ENCODE data around the gene TWF1. TPM values are rescaled to one million over a fixed set of nuclear protein-coding genes. Genes with fewer than 3 reads are reported as not detected.

TWF1 gene
- total and polyA plus RNA-seq, 2 donors (not counting 3 experiments of a cell fraction or from before 2014, with no cell fraction given) = 23.8 to 75.5 TPM

DNA sequence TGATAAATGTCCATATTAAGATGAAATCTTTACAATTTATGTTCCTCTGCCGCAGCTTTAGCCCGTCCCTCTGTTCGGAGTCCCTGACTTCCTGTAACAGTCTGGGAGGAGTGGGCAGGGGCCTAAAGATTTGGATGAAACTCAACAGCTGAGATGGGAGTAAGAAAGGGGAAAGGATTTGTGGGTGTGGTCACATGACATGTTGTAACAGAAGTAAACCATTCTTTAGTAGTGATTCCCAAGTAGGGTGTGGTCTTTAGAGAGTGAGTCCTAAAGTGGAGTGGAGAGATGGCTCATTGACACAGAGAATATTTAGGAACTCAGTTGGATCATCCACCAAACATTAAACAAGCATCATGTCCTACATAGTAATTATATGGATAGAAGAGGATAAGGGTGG is 42.7 kb upstream of the TWF1 start:
- Histone ChIP-seq H3K9me1 (replicated peaks; ENCODE audit: control insufficient read depth, extremely low read depth, insufficient read depth, low read length) (no peaks in the 10 kb centered on the region), H3K4me2 (ENCODE audit: insufficient read depth, low read length) (no peak overlapping the region), H3K9me3 (replicated peaks; ENCODE audit: control insufficient read depth, insufficient read depth, low read length) (no peaks in the 10 kb centered on the region), H2AFZ (ENCODE audit: low read depth, low read length) (no peak overlapping the region), H3K36me3 (ENCODE audit: control insufficient read depth in 2 of 2, extremely low read depth in 1 of 2, insufficient read depth in 2 of 2, low read length in 2 of 2) (no peaks in the 10 kb centered on the region), H3K4me1 (ENCODE audit: control insufficient read depth, extremely low read depth, insufficient read depth, low read length) (no peaks in the 10 kb centered on the region), H3K79me2 (ENCODE audit: control insufficient read depth, insufficient read depth, low read length) (no peaks in the 10 kb centered on the region), H3K27ac (ENCODE audit: insufficient read depth, low read depth, low read length) (no peak overlapping the region), H4K20me1 (replicated peaks; ENCODE audit: control insufficient read depth, extremely low read depth, insufficient read depth, low read length) (no peaks in the 10 kb centered on the region), H3K9ac (replicated peaks; ENCODE audit: extremely low read depth, insufficient read depth, low read length) (no peak overlapping the region), H3K27me3 (ENCODE audit: control insufficient read depth in 2 of 2, insufficient read depth in 2 of 2, low read length in 2 of 2) (no peaks in the 10 kb centered on the region), H3K4me3 (replicated peaks in 1 of 3; ENCODE audit: insufficient read depth in 1 of 3, low read depth in 1 of 3, low read length in 3 of 3) (no peak overlapping the region)
- POLR2A ChIA-PET = no interaction called here
- dilution Hi-C loops (cut with MboI; ENCODE audit: extremely low pct_ligation_motif_present, low sequenced_read_pairs) = no loop called here
- intact Hi-C loops (cut with micrococcal nuclease) = no loop called here
- FAIRE-seq = no peak
- DNase-seq (ENCODE audit: low read depth, low spot score) = no peak
- CTCF ChIA-PET = no interaction called here
- no peak for TF ChIP-seq POLR2A (IDR thresholded peaks at IDR 0.05; ENCODE audit: low read depth, low read length)
- TF ChIP-seq POLR2AphosphoS5 (IDR thresholded peaks at IDR 0.05; ENCODE audit: insufficient read depth, low read depth, low read length) = no peak
- no peak for TF ChIP-seq CTCF (IDR thresholded peaks at IDR 0.05; ENCODE audit: extremely low read depth in 1 of 2, insufficient read depth in 1 of 2, low read depth in 1 of 2, low read length in 2 of 2)
- TF ChIP-seq, protein P1, sequence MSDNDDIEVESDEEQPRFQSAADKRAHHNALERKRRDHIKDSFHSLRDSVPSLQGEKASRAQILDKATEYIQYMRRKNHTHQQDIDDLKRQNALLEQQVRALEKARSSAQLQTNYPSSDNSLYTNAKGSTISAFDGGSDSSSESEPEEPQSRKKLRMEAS (IDR thresholded peaks at IDR 0.05; ENCODE audit: insufficient read depth, insufficient read length) = no peak
- BruUV-seq (replicated peaks) = no TSS peak

GRCh38 chr12:43848226-43848507 is 42.0 kb upstream of the TWF1 start:
- Histone ChIP-seq H3K4me1 (ENCODE audit: control insufficient read depth, extremely low read depth, insufficient read depth, low read length) (no peaks in the 10 kb centered on the region), H3K27me3 (ENCODE audit: control insufficient read depth in 2 of 2, insufficient read depth in 2 of 2, low read length in 2 of 2) (no peaks in the 10 kb centered on the region), H3K27ac (ENCODE audit: insufficient read depth, low read depth, low read length) (no peak overlapping the region), H3K4me3 (replicated peaks in 1 of 3; ENCODE audit: insufficient read depth in 1 of 3, low read depth in 1 of 3, low read length in 3 of 3) (no peak overlapping the region), H3K4me2 (ENCODE audit: insufficient read depth, low read length) (no peak overlapping the region), H3K36me3 (ENCODE audit: control insufficient read depth in 2 of 2, extremely low read depth in 1 of 2, insufficient read depth in 2 of 2, low read length in 2 of 2) (no peaks in the 10 kb centered on the region), H3K79me2 (ENCODE audit: control insufficient read depth, insufficient read depth, low read length) (no peaks in the 10 kb centered on the region), H3K9me3 (replicated peaks; ENCODE audit: control insufficient read depth, insufficient read depth, low read length) (no peaks in the 10 kb centered on the region), H2AFZ (ENCODE audit: low read depth, low read length) (no peak overlapping the region), H3K9me1 (replicated peaks; ENCODE audit: control insufficient read depth, extremely low read depth, insufficient read depth, low read length) (no peaks in the 10 kb centered on the region), H4K20me1 (replicated peaks; ENCODE audit: control insufficient read depth, extremely low read depth, insufficient read depth, low read length) (no peaks in the 10 kb centered on the region), H3K9ac (replicated peaks; ENCODE audit: extremely low read depth, insufficient read depth, low read length) (no peak overlapping the region)
- dilution Hi-C loops (cut with MboI; ENCODE audit: extremely low pct_ligation_motif_present, low sequenced_read_pairs) (no loop called here), intact Hi-C loops (cut with micrococcal nuclease) (no loop called here)
- no TSS peak for BruUV-seq (replicated peaks)
- DNase-seq (ENCODE audit: low read depth, low spot score) = no peak
- ChIA-PET CTCF (no interaction called here), POLR2A (no interaction called here)
- FAIRE-seq = no peak
- TF ChIP-seq MYC (IDR thresholded peaks at IDR 0.05; ENCODE audit: low read depth, low read length) (no peak), JUN (IDR thresholded peaks at IDR 0.05; ENCODE audit: borderline replicate concordance, insufficient read depth, insufficient read length, low read depth) (no peak), EZH2 (IDR thresholded peaks at IDR 0.05; ENCODE audit: borderline replicate concordance, low read depth, low read length, severe bottlenecking) (no peak), GATA2 (IDR thresholded peaks at IDR 0.05; ENCODE audit: insufficient read depth, insufficient read length, low read depth, low read length) (no peak), POLR2AphosphoS5 (IDR thresholded peaks at IDR 0.05; ENCODE audit: insufficient read depth, low read depth, low read length) (no peak), POLR2A (IDR thresholded peaks at IDR 0.05; ENCODE audit: low read depth, low read length) (no peak), FOS (IDR thresholded peaks at IDR 0.05; ENCODE audit: borderline replicate concordance, insufficient read depth, low read length) (no peak), CTCF (IDR thresholded peaks at IDR 0.05; ENCODE audit: extremely low read depth in 1 of 2, insufficient read depth in 1 of 2, low read depth in 1 of 2, low read length in 2 of 2) (no peak)
- TF ChIP-seq, protein P1 (IDR thresholded peaks at IDR 0.05; ENCODE audit: insufficient read depth, insufficient read length) = no peak

Measured in endothelial cell of umbilical vein (primary cell).